Endothelial cell (in vitro differentiated cells): Measurements from ENCODE around the gene NEB. TPM values are rescaled to one million over a fixed set of nuclear protein-coding genes. Genes with fewer than 3 reads are reported as not detected.

Source experiments
- DNase-seq: peaks from one replicate; pipeline ENCODE4 v3.0.0; 2021; ENCODE audit warnings: low spot score
- H3K27ac Mint-ChIP-seq: one replicate; pipeline ENCODE4 v1.8.0; 2021; ENCODE audit warnings: mixed read lengths, inconsistent platforms; ENCODE audit not compliant: unreplicated experiment
- H3K27me3 Mint-ChIP-seq: one replicate; pipeline ENCODE4 v1.8.0; 2021; ENCODE audit warnings: mild to moderate bottlenecking, moderate library complexity, mixed read lengths, inconsistent platforms; ENCODE audit not compliant: unreplicated experiment
- H3K36me3 Mint-ChIP-seq: one replicate; pipeline ENCODE4 v1.8.0; 2021; ENCODE audit warnings: mild to moderate bottlenecking, low read depth, mixed read lengths, inconsistent platforms; ENCODE audit not compliant: unreplicated experiment
- H3K4me1 Mint-ChIP-seq: one replicate; pipeline ENCODE4 v1.8.0; 2021; ENCODE audit warnings: mild to moderate bottlenecking, mixed read lengths, inconsistent platforms; ENCODE audit not compliant: unreplicated experiment
- H3K4me3 Mint-ChIP-seq: one replicate; pipeline ENCODE4 v1.8.0; 2021; ENCODE audit warnings: mild to moderate bottlenecking, mixed read lengths, inconsistent platforms; ENCODE audit not compliant: unreplicated experiment
- H3K9me3 Mint-ChIP-seq: one replicate; pipeline ENCODE4 v1.8.0; 2021; ENCODE audit warnings: mixed read lengths, inconsistent platforms; ENCODE audit not compliant: unreplicated experiment
- CTCF ChIP-seq: fragments of 200-600 bp; sonication (generic); IDR thresholded peaks from one replicate; pipeline ENCODE4 v1.5.0; 2021; ENCODE audit warnings: antibody characterized with exemption; ENCODE audit not compliant: unreplicated experiment
- total RNA-seq: library from RNA; stranded (reverse); fragmentation: NEBNext Ultra II Directional; extraction: Animal tissue kit (Norgen Biotek cat#: 25700); gene quantifications from one replicate; pipeline ENCODE4 v1.2.1, GENCODE V29; 2021; ENCODE audit not compliant: unreplicated experiment

The NEB gene
- total RNA-seq, 1 donor from 2014 or later, result 0.64 TPM

- Mint-ChIP-seq H3K4me1 (peaks cover 6% of the 10 kb centered on the region), H3K9me3 (no peaks in the 10 kb centered on the region), H3K27me3 (no peaks in the 10 kb centered on the region), H3K36me3 (no peaks in the 10 kb centered on the region), H3K27ac (no peak overlapping the region), H3K4me3 (no peak overlapping the region)
- no peak for TF ChIP-seq CTCF
- no peak for DNase-seq
Observed at GRCh38 chr2:151549191-151549590, 185.1 kb downstream of the NEB start.

GRCh38 chr2:151544449-151544848 is 189.8 kb downstream of the NEB start:
- H3K27ac Mint-ChIP-seq, result no peak overlapping the region
- no peaks in the 10 kb centered on the region for H3K9me3 Mint-ChIP-seq
- TF ChIP-seq CTCF, result no peak
- H3K4me3 Mint-ChIP-seq, result no peak overlapping the region
- no peak for DNase-seq
- H3K4me1 Mint-ChIP-seq, result no peaks in the 10 kb centered on the region
- H3K27me3 Mint-ChIP-seq, result no peaks in the 10 kb centered on the region
- H3K36me3 Mint-ChIP-seq, result no peaks in the 10 kb centered on the region

GRCh38 chr2:151543876-151544275 is 190.4 kb downstream of the NEB start:
- Mint-ChIP-seq H3K4me1 (no peaks in the 10 kb centered on the region), H3K36me3 (no peaks in the 10 kb centered on the region), H3K9me3 (no peaks in the 10 kb centered on the region), H3K4me3 (no peak overlapping the region), H3K27me3 (no peaks in the 10 kb centered on the region), H3K27ac (no peak overlapping the region)
- no peak for DNase-seq
- TF ChIP-seq CTCF, result no peak

GRCh38 chr2:151534001-151534400 is 200.3 kb downstream of the NEB start:
- H3K27me3 Mint-ChIP-seq, result no peaks in the 10 kb centered on the region
- no peak overlapping the region for H3K27ac Mint-ChIP-seq
- H3K4me1 Mint-ChIP-seq, result no peaks in the 10 kb centered on the region
- no peak for DNase-seq
- no peak for TF ChIP-seq CTCF
- no peak overlapping the region for H3K4me3 Mint-ChIP-seq
- H3K36me3 Mint-ChIP-seq, result no peaks in the 10 kb centered on the region
- H3K9me3 Mint-ChIP-seq, result no peaks in the 10 kb centered on the region

- no peak for TF ChIP-seq CTCF
- no peak for DNase-seq
- no peak overlapping the region for H3K27ac Mint-ChIP-seq
- H3K4me1 Mint-ChIP-seq, result no peaks in the 10 kb centered on the region
- H3K4me3 Mint-ChIP-seq, result no peak overlapping the region
- no peaks in the 10 kb centered on the region for H3K27me3 Mint-ChIP-seq
- H3K9me3 Mint-ChIP-seq, result no peaks in the 10 kb centered on the region
- no peaks in the 10 kb centered on the region for H3K36me3 Mint-ChIP-seq
Observed at GRCh38 chr2:151533127-151533526, 201.1 kb downstream of the NEB start.
